ENCODE results near the gene VPS13D.

DNA sequence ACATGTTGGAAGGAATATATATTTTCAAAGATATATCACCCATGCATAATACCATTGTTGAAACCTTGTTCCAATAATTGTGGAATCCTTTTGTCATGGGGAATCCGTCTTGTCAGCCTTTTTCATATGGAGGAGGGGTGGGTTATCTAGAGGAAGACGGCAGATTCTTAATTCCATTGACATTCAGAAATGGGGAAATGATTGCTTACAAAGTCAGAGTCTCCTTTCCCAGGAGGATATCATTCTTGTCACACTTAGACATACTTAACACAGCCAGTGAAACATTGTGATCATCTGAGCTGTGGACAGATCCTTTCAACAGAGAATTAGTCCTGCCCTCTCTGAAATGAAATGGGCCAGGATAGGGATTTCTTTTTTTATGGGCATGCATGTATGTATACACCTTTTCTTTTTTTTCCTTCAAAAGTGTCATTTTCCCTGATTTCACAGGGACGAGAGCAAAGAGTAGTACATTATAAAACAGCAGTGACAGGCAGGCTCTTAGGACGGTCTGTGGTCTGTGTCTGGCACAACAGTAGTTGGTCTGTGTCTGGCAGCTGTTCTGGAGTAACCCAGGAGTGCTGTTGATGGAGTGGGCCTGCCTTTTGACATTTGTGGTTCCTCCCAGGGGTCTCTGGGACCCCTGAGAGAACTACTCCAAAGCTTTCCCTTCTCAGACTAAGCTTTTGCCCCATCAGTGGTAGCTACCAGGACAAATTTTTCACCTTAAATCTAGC is 50.1 kb downstream of the VPS13D start:
- TF ChIP-seq POLR2A (IDR thresholded peaks at IDR 0.05; ENCODE audit: low read length) (no peak), GATA1 (IDR thresholded peaks at IDR 0.05; ENCODE audit: low read depth, low read length) (no peak)

All from erythroblast (primary cell).